ENCODE measurements around the gene SEMA4D. TPM values are rescaled to one million over a fixed set of nuclear protein-coding genes. Genes with fewer than 3 reads are reported as not detected.
A peak's percentile ranks its signal among the peaks of the same experiment; 100 is the strongest.

The SEMA4D gene
- total and polyA plus RNA-seq, 2 of the 13 experiments (the other 11 are each of a cell fraction or from before 2014, with no cell fraction given), result 0.13 to 0.16 TPM

GRCh38 chr9:89318123-89319014 lies 179.5 kb downstream of the SEMA4D start, which contains the start of gene SECISBP2 (continued):
- TF ChIP-seq TFDP2 (CRISPR knock-in tag; IDR thresholded peaks at IDR 0.05) (peak; percentile 90), DR1 (CRISPR knock-in tag; IDR thresholded peaks at IDR 0.05) (peak; percentile 77; the same call in 1 of the 2 replicates), ZNF724P (CRISPR knock-in tag; IDR thresholded peaks at IDR 0.05; ENCODE audit: borderline replicate concordance) (peak; percentile 95), HOXA9 (CRISPR knock-in tag; IDR thresholded peaks at IDR 0.05; ENCODE audit: borderline replicate concordance) (0 out of 2 replicates have a peak, but pooled peaks have one; percentile 80), ZNF776 (CRISPR knock-in tag; IDR thresholded peaks at IDR 0.05) (peak; percentile 93), DBP (CRISPR knock-in tag; IDR thresholded peaks at IDR 0.05; ENCODE audit: not compliant biosample characterization) (peak; percentile 22), RFXANK (CRISPR knock-in tag; IDR thresholded peaks at IDR 0.05) (no peak; the same call in 1 of the 2 replicates), GABPA (IDR thresholded peaks at IDR 0.05; ENCODE audit: low read depth, low read length) (peak; percentile 92), GABPA (CRISPR knock-in tag; IDR thresholded peaks at IDR 0.05; ENCODE audit: low read depth) (peak; percentile 95), ZNF878 (CRISPR knock-in tag; IDR thresholded peaks at IDR 0.05) (0 out of 2 replicates have a peak, but pooled peaks have one; percentile 67), PATZ1 (CRISPR knock-in tag; IDR thresholded peaks at IDR 0.05) (peak; percentile 60), ZNF441 (CRISPR knock-in tag; IDR thresholded peaks at IDR 0.05; ENCODE audit: borderline replicate concordance) (no peak), ZNF800 (CRISPR knock-in tag; IDR thresholded peaks at IDR 0.05) (peak; percentile 72; the same call in 1 of the 2 replicates), THRA (CRISPR knock-in tag; IDR thresholded peaks at IDR 0.05; ENCODE audit: borderline replicate concordance) (peak; percentile 69)
